ENCODE data around the gene PKN2.

The PKN2 gene

GRCh38 chr1:88673446-88673845 lies 10.6 kb upstream of the PKN2 start:
- TF ChIP-seq, protein P1, sequence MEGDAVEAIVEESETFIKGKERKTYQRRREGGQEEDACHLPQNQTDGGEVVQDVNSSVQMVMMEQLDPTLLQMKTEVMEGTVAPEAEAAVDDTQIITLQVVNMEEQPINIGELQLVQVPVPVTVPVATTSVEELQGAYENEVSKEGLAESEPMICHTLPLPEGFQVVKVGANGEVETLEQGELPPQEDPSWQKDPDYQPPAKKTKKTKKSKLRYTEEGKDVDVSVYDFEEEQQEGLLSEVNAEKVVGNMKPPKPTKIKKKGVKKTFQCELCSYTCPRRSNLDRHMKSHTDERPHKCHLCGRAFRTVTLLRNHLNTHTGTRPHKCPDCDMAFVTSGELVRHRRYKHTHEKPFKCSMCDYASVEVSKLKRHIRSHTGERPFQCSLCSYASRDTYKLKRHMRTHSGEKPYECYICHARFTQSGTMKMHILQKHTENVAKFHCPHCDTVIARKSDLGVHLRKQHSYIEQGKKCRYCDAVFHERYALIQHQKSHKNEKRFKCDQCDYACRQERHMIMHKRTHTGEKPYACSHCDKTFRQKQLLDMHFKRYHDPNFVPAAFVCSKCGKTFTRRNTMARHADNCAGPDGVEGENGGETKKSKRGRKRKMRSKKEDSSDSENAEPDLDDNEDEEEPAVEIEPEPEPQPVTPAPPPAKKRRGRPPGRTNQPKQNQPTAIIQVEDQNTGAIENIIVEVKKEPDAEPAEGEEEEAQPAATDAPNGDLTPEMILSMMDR (IDR thresholded peaks at IDR 0.05; ENCODE audit: low read depth, low read length, missing control alignments) = no peak
- no peak for DNase-seq (ENCODE audit: low read depth)
- H3K4me3 ChIP-seq (ENCODE audit: low read depth, low read length) = no peak overlapping the region

- H3K4me3 ChIP-seq (ENCODE audit: low read depth, low read length) = no peak overlapping the region
- DNase-seq (ENCODE audit: low read depth) = no peak
- TF ChIP-seq, protein P1 (IDR thresholded peaks at IDR 0.05; ENCODE audit: low read depth, low read length, missing control alignments) = no peak
Measured at GRCh38 chr1:88678405-88678804, 5.7 kb upstream of the PKN2 start.

GRCh38 chr1:88680471-88680870 lies 3.6 kb upstream of the PKN2 start:
- TF ChIP-seq, protein P1 (IDR thresholded peaks at IDR 0.05; ENCODE audit: low read depth, low read length, missing control alignments) = no peak
- no peak for DNase-seq (ENCODE audit: low read depth)
- no peak overlapping the region for H3K4me3 ChIP-seq (ENCODE audit: low read depth, low read length)

- DNase-seq (ENCODE audit: low read depth) = no peak
- TF ChIP-seq, protein P1 (IDR thresholded peaks at IDR 0.05; ENCODE audit: low read depth, low read length, missing control alignments) = no peak
Measured at GRCh38 chr1:88680911-88681622, 3.0 kb upstream of the PKN2 start.

GRCh38 chr1:88684482-88685258 lies 597 bp downstream of the PKN2 start:
- TF ChIP-seq, protein P1 (IDR thresholded peaks at IDR 0.05; ENCODE audit: low read depth, low read length, missing control alignments) = no peak
- no peak for DNase-seq (ENCODE audit: low read depth)
- peak overlapping the region; percentile 88 for H3K4me3 ChIP-seq (ENCODE audit: low read depth, low read length)

More at GRCh38 chr1:88680911-88681622, 3.0 kb upstream of the PKN2 start:
- H3K4me3 ChIP-seq (ENCODE audit: low read depth, low read length) = no peak overlapping the region

GRCh38 chr1:88685259-88685620 lies 1.2 kb downstream of the PKN2 start:
- TF ChIP-seq, protein P1 (IDR thresholded peaks at IDR 0.05; ENCODE audit: low read depth, low read length, missing control alignments) = no peak
- DNase-seq (ENCODE audit: low read depth) = no peak
- H3K4me3 ChIP-seq (ENCODE audit: low read depth, low read length) = peak overlapping the region; percentile 88
